H9 (cell line): ENCODE data around the gene GPC4. TPM values are rescaled to one million over a fixed set of nuclear protein-coding genes. Genes with fewer than 3 reads are reported as not detected.

Source experiments
- DNase-seq: peaks from one replicate; pipeline ENCODE4 v3.0.0-alpha.2; 2017
- H2AFZ ChIP-seq: one replicate; pipeline ENCODE4 v1.6.1; 2013; ENCODE audit warnings: mild to moderate bottlenecking, low read length, control low read depth, moderate library complexity
- H2AK5ac ChIP-seq: 2 replicates; pipeline ENCODE4 v1.6.1; 2013; ENCODE audit warnings: low read length, control low read depth, mixed read lengths; ENCODE audit not compliant: insufficient read length
- H2BK120ac ChIP-seq: one replicate; pipeline ENCODE4 v1.6.1; 2013; ENCODE audit warnings: low read depth, mild to moderate bottlenecking, low read length, control low read depth, inconsistent platforms; ENCODE audit not compliant: poor library complexity, severe bottlenecking
- H2BK12ac ChIP-seq: 2 replicates; pipeline ENCODE4 v1.6.1; 2013; ENCODE audit warnings: low read length, control low read depth, mixed read lengths, low read depth; ENCODE audit not compliant: insufficient read length
- H2BK15ac ChIP-seq: 2 replicates; pipeline ENCODE4 v1.6.1; 2013; ENCODE audit warnings: low read depth, low read length, control low read depth
- H2BK20ac ChIP-seq: one replicate; pipeline ENCODE4 v1.6.1; 2013; ENCODE audit warnings: low read depth, mild to moderate bottlenecking, low read length, control low read depth, inconsistent platforms; ENCODE audit not compliant: poor library complexity, severe bottlenecking
- H2BK5ac ChIP-seq: 2 replicates; pipeline ENCODE4 v1.6.1; 2013; ENCODE audit warnings: low read length, control low read depth, mixed read lengths; ENCODE audit not compliant: insufficient read length
- H3K14ac ChIP-seq: 2 replicates; pipeline ENCODE4 v1.6.1; 2013; ENCODE audit warnings: low read length, control low read depth; ENCODE audit not compliant: insufficient read depth
- H3K18ac ChIP-seq: 2 replicates; pipeline ENCODE4 v1.6.1; 2013; ENCODE audit warnings: low read depth, mild to moderate bottlenecking, mixed read lengths, low read length, control low read depth; ENCODE audit not compliant: insufficient read length
- H3K23ac ChIP-seq: 2 replicates; pipeline ENCODE4 v1.6.1; 2013; ENCODE audit warnings: low read length, control low read depth, mixed read lengths, low read depth; ENCODE audit not compliant: insufficient read length
- H3K23me2 ChIP-seq: 2 replicates; pipeline ENCODE4 v1.6.1; 2013; ENCODE audit warnings: low read depth, mild to moderate bottlenecking, mixed read lengths, low read length, control low read depth; ENCODE audit not compliant: insufficient read length, poor library complexity, severe bottlenecking
- H3K27ac ChIP-seq: 2 replicates; pipeline ENCODE4 v1.5.1; 2013; ENCODE audit warnings: low read length, control low read depth, mixed read lengths, low read depth; ENCODE audit not compliant: insufficient read length
- H3K27me3 ChIP-seq: 2 replicates; pipeline ENCODE4 v1.6.1; 2013; ENCODE audit warnings: low read length, control low read depth, inconsistent platforms; ENCODE audit not compliant: insufficient read depth
- H3K4ac ChIP-seq: 2 replicates; pipeline ENCODE4 v1.6.1; 2013; ENCODE audit warnings: low read depth, mild to moderate bottlenecking, control low read depth, inconsistent platforms, low read length, moderate library complexity
- H3K4me1 ChIP-seq: 2 replicates; pipeline ENCODE4 v1.6.1; 2013; ENCODE audit warnings: low read length, control low read depth, inconsistent platforms; ENCODE audit not compliant: insufficient read depth
- H3K4me2 ChIP-seq: 2 replicates; pipeline ENCODE4 v1.6.1; 2013; ENCODE audit warnings: low read length, control low read depth, mixed read lengths; ENCODE audit not compliant: insufficient read length, insufficient read depth
- H3K56ac ChIP-seq: 2 replicates; pipeline ENCODE4 v1.6.1; 2013; ENCODE audit warnings: low read depth, mild to moderate bottlenecking, mixed read lengths, low read length, control low read depth; ENCODE audit not compliant: insufficient read length
- H3K79me1 ChIP-seq: 2 replicates; pipeline ENCODE4 v1.6.1; 2013; ENCODE audit warnings: low read depth, mild to moderate bottlenecking, moderate library complexity, low read length, control low read depth, inconsistent platforms; ENCODE audit not compliant: insufficient read depth, poor library complexity, severe bottlenecking
- H3K79me2 ChIP-seq: 2 replicates; pipeline ENCODE4 v1.6.1; 2013; ENCODE audit warnings: low read length, control low read depth, inconsistent platforms; ENCODE audit not compliant: insufficient read depth
- H3K9ac ChIP-seq: 2 replicates; pipeline ENCODE4 v1.6.1; 2013; ENCODE audit warnings: low read length, control low read depth, mixed read lengths; ENCODE audit not compliant: insufficient read length; ENCODE audit errors: extremely low read depth
- H3K9me3 ChIP-seq: one replicate; pipeline ENCODE4 v1.6.1; 2013; ENCODE audit warnings: low read depth, low read length, inconsistent platforms; ENCODE audit not compliant: control insufficient read depth
- H3T11ph ChIP-seq: one replicate; pipeline ENCODE4 v1.6.1; 2013; ENCODE audit warnings: mild to moderate bottlenecking, low read length, control low read depth, inconsistent platforms
- H4K20me1 ChIP-seq: one replicate; pipeline ENCODE4 v1.6.1; 2013; ENCODE audit not compliant: control insufficient read depth, insufficient read length, insufficient read depth
- H4K5ac ChIP-seq: 2 replicates; pipeline ENCODE4 v1.6.1; 2013; ENCODE audit warnings: low read depth, mild to moderate bottlenecking, mixed read lengths, low read length, control low read depth; ENCODE audit not compliant: insufficient read length
- H4K8ac ChIP-seq: replicated peaks from 2 replicates; pipeline ENCODE4 v1.6.1; 2013; ENCODE audit warnings: low read length, control low read depth, mixed read lengths, low read depth; ENCODE audit not compliant: insufficient read length
- H4K91ac ChIP-seq: 2 replicates; pipeline ENCODE4 v1.6.1; 2013; ENCODE audit warnings: low read depth, mild to moderate bottlenecking, moderate library complexity, mixed read lengths, low read length, control low read depth; ENCODE audit not compliant: insufficient read length
- H3K27ac Mint-ChIP-seq, 3 experiments: 2 replicates in 2 of 3; 3 replicates in 1 of 3; pipeline ENCODE4 v1.8.0; 2020 to 2021; ENCODE audit warnings: mixed read lengths in 3 of 3, mild to moderate bottlenecking in 1 of 3, moderate library complexity in 1 of 3
- H3K27me3 Mint-ChIP-seq: 2 replicates; pipeline ENCODE4 v1.8.0; 2021; ENCODE audit warnings: low read depth, mild to moderate bottlenecking, moderate library complexity, mixed read lengths
- H3K36me3 Mint-ChIP-seq, 3 experiments: 2 replicates in 2 of 3; 3 replicates in 1 of 3; pipeline ENCODE4 v1.8.0; 2020 to 2021; ENCODE audit warnings: low read depth in 3 of 3, mixed read lengths in 3 of 3; ENCODE audit not compliant: insufficient read depth in 1 of 3
- H3K4me1 Mint-ChIP-seq, 2 experiments: 2 replicates each; pipeline ENCODE4 v1.8.0; 2020; ENCODE audit warnings: mixed read lengths in 2 of 2
- H3K4me3 Mint-ChIP-seq, 2 experiments: 2 replicates in 1 of 2; 3 replicates in 1 of 2; pipeline ENCODE4 v1.8.0; 2020 to 2021; ENCODE audit warnings: mild to moderate bottlenecking in 2 of 2, mixed read lengths in 2 of 2, moderate library complexity in 1 of 2
- H3K9me3 Mint-ChIP-seq, 2 experiments: 2 replicates in 1 of 2; 3 replicates in 1 of 2; pipeline ENCODE4 v1.8.0; 2020; ENCODE audit warnings: mild to moderate bottlenecking in 2 of 2, mixed read lengths in 2 of 2, moderate library complexity in 1 of 2
- CTCF ChIP-seq: fragments of 200-600 bp; sonication (generic); conservative IDR thresholded peaks from 3 replicates; pipeline ENCODE4 v1.8.0; 2021; ENCODE audit warnings: antibody characterized with exemption, mild to moderate bottlenecking
- WGBS: extraction: QIAGEN DNeasy Blood & Tissue Kit; methylation state at CpG from one replicate; pipeline ENCODE4 v1.1.7; 2013; ENCODE audit warnings: missing lambda C conversion rate, low lambda C conversion rate, mixed read lengths; ENCODE audit not compliant: insufficient read length; ENCODE audit errors: extremely low coverage; 5-methylcytosine and 5-hydroxymethylcytosine counted together
- total RNA-seq: library from RNA; stranded (reverse); gene quantifications from 2 replicates; pipeline ENCODE4 v1.2.1, GENCODE V29; 2021

Gene GPC4
- total RNA-seq, 1 experiment from 2014 or later = 416 TPM

DNA sequence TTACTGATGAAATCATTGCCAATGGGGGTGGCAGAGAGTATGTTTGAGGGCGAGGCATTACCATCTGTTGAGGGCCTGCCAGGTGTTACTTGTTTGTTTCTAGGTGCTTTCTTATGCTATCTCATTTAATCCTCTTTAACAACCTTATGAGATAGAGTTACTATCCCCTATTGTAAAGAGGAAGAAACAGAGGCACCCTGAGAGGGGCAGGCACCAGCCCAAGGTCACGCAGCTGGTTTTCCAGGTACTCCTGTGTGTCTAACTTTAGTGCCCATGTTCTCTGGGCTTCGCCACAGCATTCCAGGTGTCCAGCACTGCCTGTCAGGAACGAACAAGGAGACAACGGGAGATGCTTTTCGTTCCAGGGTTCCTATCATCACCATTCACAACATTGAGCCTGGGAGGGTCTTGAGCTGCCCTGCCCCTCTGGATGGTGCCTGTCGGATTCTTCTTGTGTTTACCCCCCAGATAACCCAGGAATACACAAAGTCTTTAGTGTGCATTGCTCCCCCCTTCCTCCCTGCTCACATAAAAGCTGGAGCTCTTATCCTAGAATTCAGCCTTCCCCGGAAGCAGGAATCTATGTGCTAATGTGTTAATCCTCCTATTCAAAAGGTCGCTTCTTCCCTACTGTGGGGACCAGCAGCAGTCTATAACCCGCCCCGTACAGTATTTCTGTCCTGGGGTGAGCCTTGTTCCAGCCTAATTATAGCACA, 24.9 kb upstream of the GPC4 start:
- H3K14ac ChIP-seq = 0 out of 2 replicates have a peak overlapping the region, but pooled peaks have one; percentile 73
- peak overlapping the region; percentile 58 for H3K4me2 ChIP-seq
- no peak overlapping the region for H3K4ac ChIP-seq
- no peak overlapping the region for H4K91ac ChIP-seq
- H4K8ac ChIP-seq = no peak overlapping the region
- no peak for TF ChIP-seq CTCF
- Mint-ChIP-seq H3K4me1 (peaks cover 75 to 80% of the 10 kb centered on the region in 2 experiments), H3K4me3 (peak overlapping the region; percentile 19 to 61; a peak in 3 of 5 replicates), H3K36me3 (no peaks in the 10 kb centered on the region), H3K9me3 (peaks cover 0 to 2% of the 10 kb centered on the region in 2 experiments; a peak in 1 of 5 replicates), H3K27ac (peak overlapping the region; percentile 90 to 99 (median 97)), H3K27me3 (peaks cover 1% of the 10 kb centered on the region; the same call in 1 of the 2 replicates)
- no peak overlapping the region for H2BK120ac ChIP-seq
- H3T11ph ChIP-seq = no peak overlapping the region
- no peak overlapping the region for H2BK12ac ChIP-seq
- no peak overlapping the region for H3K9ac ChIP-seq
- no peak overlapping the region; the same call in 1 of the 2 replicates for H2BK15ac ChIP-seq
- no peaks in the 10 kb centered on the region for H3K27me3 ChIP-seq
- no peaks in the 10 kb centered on the region for H3K9me3 ChIP-seq
- peak; percentile 61 for DNase-seq
- H4K20me1 ChIP-seq = no peaks in the 10 kb centered on the region
- no CpG with 5 or more reads among the region's 11 CpGs for WGBS
- no peak overlapping the region for H2BK20ac ChIP-seq
- H2AFZ ChIP-seq = no peak overlapping the region
- H3K56ac ChIP-seq = no peak overlapping the region
- H3K79me2 ChIP-seq = no peaks in the 10 kb centered on the region
- peaks cover 47% of the 10 kb centered on the region; the same call in 1 of the 2 replicates for H3K4me1 ChIP-seq
- H4K5ac ChIP-seq = no peak overlapping the region
- peak overlapping the region; percentile 5 for H3K18ac ChIP-seq
- H3K23me2 ChIP-seq = no peaks in the 10 kb centered on the region
- H3K27ac ChIP-seq = peak overlapping the region; percentile 62
- H2AK5ac ChIP-seq = no peak overlapping the region
- H3K79me1 ChIP-seq = no peaks in the 10 kb centered on the region
- no peak overlapping the region for H2BK5ac ChIP-seq
- H3K23ac ChIP-seq = no peak overlapping the region
